GM10248 (cell line): ENCODE data around the gene MESD.

Source experiments
- CTCF ChIA-PET: fragments of 300-600 bp; sonication (Branson Sonifier 250); formaldehyde crosslinking; extraction: SDS; loops from one replicate; lab custom pipeline; 2021; ENCODE audit warnings: antibody characterized with exemption; lab: Yijun Ruan, JAX
- POLR2A ChIA-PET: fragments of 350-650 bp; sonication (Branson Sonifier 250); formaldehyde crosslinking; extraction: SDS; loops from one replicate; lab custom pipeline; 2020; ENCODE audit warnings: antibody characterized with exemption; lab: Yijun Ruan, JAX
- DNase-seq: peaks from one replicate; pipeline ENCODE4 v3.0.0; 2012; ENCODE audit errors: extremely low spot score
- CTCF ChIP-seq: IDR thresholded peaks from 2 replicates; pipeline ENCODE4 v1.5.1; 2012; ENCODE audit warnings: mild to moderate bottlenecking, low read depth; ENCODE audit errors: extremely low read depth, missing control alignments, control extremely low read depth

MESD gene

DNA sequence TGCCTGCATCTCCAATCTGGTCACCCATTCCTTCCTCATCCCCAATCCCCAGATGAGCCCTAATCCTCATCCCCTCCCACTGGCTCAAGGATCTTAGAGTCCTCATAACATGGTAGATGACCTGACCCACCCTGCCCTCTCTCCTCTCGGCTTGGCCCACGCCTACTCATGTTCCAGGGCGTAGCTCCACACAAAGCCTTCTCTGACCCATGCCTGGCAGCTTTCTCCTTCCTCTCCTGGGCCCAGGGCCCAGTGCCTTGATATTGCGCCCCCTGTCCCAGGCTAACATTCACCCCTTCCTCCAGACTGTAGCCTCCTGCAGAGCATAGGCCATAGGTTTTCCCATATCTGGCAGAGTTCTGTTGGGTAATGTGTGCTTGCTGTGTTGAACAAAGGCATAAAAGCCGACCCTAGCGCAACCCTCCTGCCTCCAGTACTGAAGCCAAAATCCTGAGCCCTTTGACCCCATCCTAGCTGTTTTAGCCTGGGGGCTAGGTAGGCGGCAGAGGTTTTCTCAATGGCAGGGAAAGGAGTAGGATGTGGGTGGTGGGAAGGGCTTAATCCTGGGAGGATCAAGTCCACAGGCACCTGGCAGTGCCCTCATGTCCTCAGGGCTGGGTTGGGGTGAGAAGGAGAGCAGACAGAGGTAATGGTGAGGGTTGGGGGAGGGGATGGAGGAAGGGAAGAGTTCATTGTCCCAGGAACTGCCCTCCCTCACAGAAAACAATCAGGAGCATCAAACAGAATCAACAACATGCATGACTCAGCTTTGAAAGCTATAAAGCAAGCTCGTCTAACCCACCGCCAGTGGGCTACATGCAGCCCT, 35.5 kb downstream of the MESD start:
- DNase-seq: no peak
- CTCF ChIA-PET: interaction anchor here (1.4 to 8.4 kb wide), 3 partner anchors 16 to 311 kb away, joined by 3 to 77 read pairs (median 8); no protein-coding TSS in a partner anchor
- TF ChIP-seq CTCF: no peak
- POLR2A ChIA-PET: no interaction called here

- ChIA-PET POLR2A (no interaction called here), CTCF (interaction anchor here (1.4 to 2.2 kb wide), 2 partner anchors 17 to 312 kb away, joined by 3 to 8 read pairs; no protein-coding TSS in a partner anchor)
- no peak for TF ChIP-seq CTCF
- DNase-seq: no peak
Measured at GRCh38 chr15:80953001-80953952, 36.3 kb downstream of the MESD start.

DNA sequence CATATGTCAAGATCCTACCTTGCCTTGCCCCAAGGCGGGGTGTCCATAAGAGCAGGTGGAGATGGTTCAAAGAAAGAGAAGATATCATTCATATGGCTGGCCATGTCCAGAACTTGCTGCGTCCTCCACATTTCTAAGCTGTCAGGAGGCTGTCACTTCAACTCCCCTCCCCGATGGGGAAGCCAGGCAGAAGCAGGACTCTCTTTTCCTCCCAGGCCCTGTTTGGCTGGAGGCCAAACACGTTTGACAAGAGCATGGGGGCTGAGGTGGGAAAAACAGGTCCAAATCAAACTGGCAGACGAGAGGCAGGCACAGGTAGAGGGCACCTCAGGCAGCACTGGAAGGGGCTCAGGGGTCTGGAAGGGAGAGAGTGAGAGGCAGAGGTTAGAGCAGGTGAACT, 37.7 kb downstream of the MESD start:
- no peak for DNase-seq
- CTCF ChIA-PET: interaction anchor here (4.5 kb wide), 1 partner anchor 18 kb away, joined by 21 read pairs; no protein-coding TSS in a partner anchor
- no peak for TF ChIP-seq CTCF
- POLR2A ChIA-PET: no interaction called here

- CTCF ChIA-PET: interaction anchor here (0.6 to 4.5 kb wide), 3 partner anchors 10 to 32 kb away, joined by 3 to 21 read pairs (median 3); no protein-coding TSS in a partner anchor
- DNase-seq: no peak
- POLR2A ChIA-PET: no interaction called here
- no peak for TF ChIP-seq CTCF
Measured at GRCh38 chr15:80950291-80951078, 39.1 kb downstream of the MESD start.

DNA sequence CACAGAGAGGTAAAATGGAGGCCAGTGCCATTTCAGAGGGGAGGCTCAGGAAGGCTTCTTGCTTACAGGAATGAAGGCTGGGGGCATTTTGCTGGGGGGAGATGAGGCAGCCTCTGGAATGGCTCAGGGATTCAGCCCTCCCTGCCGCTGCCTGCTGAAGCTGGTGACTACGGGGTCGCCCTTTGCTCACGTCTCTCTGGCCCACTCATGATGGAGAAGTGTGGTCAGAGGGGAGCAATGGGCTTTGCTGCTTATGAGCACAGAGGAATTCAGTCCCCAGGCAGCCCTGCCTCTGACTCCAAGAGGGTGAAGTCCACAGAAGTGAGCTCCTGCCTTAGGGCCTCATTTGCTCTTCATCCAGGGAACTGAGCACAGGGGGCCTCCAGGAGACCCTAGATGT, 39.9 kb downstream of the MESD start:
- no peak for DNase-seq
- ChIA-PET POLR2A (no interaction called here), CTCF (interaction anchor here (0.6 to 4.5 kb wide), 2 partner anchors 10 to 20 kb away, joined by 3 to 21 read pairs; no protein-coding TSS in a partner anchor)
- no peak for TF ChIP-seq CTCF
